ENCODE measurements around the gene KIF16B. TPM values are rescaled to one million over a fixed set of nuclear protein-coding genes. Genes with fewer than 3 reads are reported as not detected.

Gene KIF16B
- total and polyA plus RNA-seq, 2 of the 8 experiments (the other 6 are each of a cell fraction or from before 2014, with no cell fraction given) = 3.0 to 9.2 TPM

GRCh38 chr20:16287776-16288175 lies 285.5 kb downstream of the KIF16B start:
- Histone ChIP-seq H3K27me3 (replicated peaks in 1 of 4; ENCODE audit: control insufficient read depth in 3 of 4, extremely low read depth in 1 of 4, insufficient read depth in 3 of 4, low read length in 3 of 4) (no peaks in the 10 kb centered on the region), H3K9me3 (ENCODE audit: insufficient read depth in 2 of 2, low read depth in 1 of 2, low read length in 1 of 2) (no peaks in the 10 kb centered on the region), H2BK20ac (ENCODE audit: low read length) (no peak overlapping the region), H3K18ac (ENCODE audit: extremely low read depth, low read length) (no peak overlapping the region), H4K5ac (ENCODE audit: insufficient read length, low read depth, low read length) (no peak overlapping the region), H4K91ac (replicated peaks; ENCODE audit: insufficient read length, low read length) (no peak overlapping the region), H3K27ac (ENCODE audit: low read depth, low read length) (no peak overlapping the region), H3K4me1 (replicated peaks in 1 of 4; ENCODE audit: control insufficient read depth in 3 of 4, insufficient read depth in 4 of 4, low read length in 3 of 4) (peaks cover 0 to 5% (median 1%) of the 10 kb centered on the region in 4 experiments; a peak in 3 of 7 replicates), H2BK120ac (replicated peaks; ENCODE audit: low read depth, low read length) (no peak overlapping the region), H3K9ac (replicated peaks in 1 of 4; ENCODE audit: extremely low read depth in 1 of 4, low read depth in 3 of 4, low read length in 3 of 4) (no peak overlapping the region), H3K14ac (ENCODE audit: insufficient read length) (no peak overlapping the region), H4K8ac (ENCODE audit: extremely low read depth, insufficient read depth, low read length) (no peak overlapping the region), H3K79me2 (ENCODE audit: control insufficient read depth in 1 of 2, insufficient read depth in 2 of 2, low read length in 2 of 2) (no peaks in the 10 kb centered on the region), H3K23me2 (ENCODE audit: low read depth, low read length) (no peaks in the 10 kb centered on the region), H3K56ac (replicated peaks; ENCODE audit: insufficient read length, low read depth, low read length) (no peak overlapping the region), H3K36me3 (ENCODE audit: control insufficient read depth in 2 of 4, insufficient read depth in 4 of 4, low read length in 3 of 4) (no peaks in the 10 kb centered on the region), H2BK15ac (ENCODE audit: low read length) (no peak overlapping the region), H3K4ac (replicated peaks; ENCODE audit: insufficient read length, low read depth, low read length) (no peak overlapping the region), H4K20me1 (replicated peaks in 1 of 2; ENCODE audit: control insufficient read depth in 1 of 2, insufficient read depth in 2 of 2, low read length in 2 of 2) (no peaks in the 10 kb centered on the region), H2AFZ (ENCODE audit: low read length) (no peak overlapping the region), H3K23ac (ENCODE audit: insufficient read length) (no peak overlapping the region), H2AK5ac (ENCODE audit: low read depth, low read length) (no peak overlapping the region), H3K4me2 (ENCODE audit: insufficient read depth in 1 of 2, low read depth in 2 of 2, low read length in 2 of 2) (no peak overlapping the region), H3K79me1 (ENCODE audit: low read depth, low read length) (no peaks in the 10 kb centered on the region), H2BK5ac (ENCODE audit: low read depth, low read length) (no peak overlapping the region), H3K4me3 (ENCODE audit: extremely low read depth in 1 of 4, insufficient read depth in 2 of 4, low read depth in 3 of 4, low read length in 4 of 4) (no peak overlapping the region), H2BK12ac (ENCODE audit: low read depth, low read length) (no peak overlapping the region)
- ChIA-PET POLR2A (ENCODE audit: partially characterized antibody) (no interaction called here), CTCF (ENCODE audit: partially characterized antibody) (interaction anchor here (0.6 to 0.8 kb wide), 2 partner anchors 188 to 348 kb away, joined by 3 read pairs; no protein-coding TSS in a partner anchor)
- DNase-seq (ENCODE audit: low read depth in 1 of 2, low spot score in 2 of 2) = no peak
- WGBS, 2 experiments (ENCODE audit: extremely low coverage in 1 of 2, insufficient coverage in 1 of 2, insufficient read length in 1 of 2, insufficient replicate concordance in 2 of 2, low coverage in 1 of 2, low lambda C conversion rate in 2 of 2, missing lambda C conversion rate in 1 of 2) = 90% methylated on average over 2 of the region's 2 CpGs; no CpG with 5 or more reads in 1 of the 2 experiments
- no peak for FAIRE-seq
- TF ChIP-seq RFX5 (IDR thresholded peaks at IDR 0.05; ENCODE audit: borderline replicate concordance, low read depth, low read length) = no peak
- TF ChIP-seq POU5F1 (IDR thresholded peaks at IDR 0.05; ENCODE audit: low read depth, low read length) = no peak
- TF ChIP-seq GABPA (IDR thresholded peaks at IDR 0.05; ENCODE audit: borderline replicate concordance, insufficient read depth, low read length) = no peak
- TF ChIP-seq NANOG (IDR thresholded peaks at IDR 0.05; ENCODE audit: insufficient read depth, low read depth, low read length, poor library complexity, severe bottlenecking) = no peak
- TF ChIP-seq RBBP5 (IDR thresholded peaks at IDR 0.05; ENCODE audit: borderline replicate concordance, low read depth, low read length) = no peak
- TF ChIP-seq CHD1 (IDR thresholded peaks at IDR 0.05; ENCODE audit: low read depth, low read length) = no peak
- TF ChIP-seq NRF1 (IDR thresholded peaks at IDR 0.05; ENCODE audit: low read depth, low read length) = no peak
- no peak for TF ChIP-seq SIX5 (IDR thresholded peaks at IDR 0.05; ENCODE audit: low read depth, low read length)
- TF ChIP-seq SUZ12 (IDR thresholded peaks at IDR 0.05; ENCODE audit: low read length) = no peak
- TF ChIP-seq SIRT6 (IDR thresholded peaks at IDR 0.05; ENCODE audit: low read length) = no peak
- TF ChIP-seq KDM1A (IDR thresholded peaks at IDR 0.05; ENCODE audit: borderline replicate concordance, low read length) = no peak
- TF ChIP-seq CBX8 (IDR thresholded peaks at IDR 0.05; ENCODE audit: borderline replicate concordance, low read depth, low read length) = no peak
- no peak for TF ChIP-seq ZNF274 (IDR thresholded peaks at IDR 0.05; ENCODE audit: borderline replicate concordance, extremely low read depth, low read length)
- TF ChIP-seq CTBP2 (IDR thresholded peaks at IDR 0.05; ENCODE audit: borderline replicate concordance, insufficient read depth, insufficient read length, low read length) = no peak
- TF ChIP-seq EP300 (IDR thresholded peaks at IDR 0.05; ENCODE audit: borderline replicate concordance in 1 of 2, low read depth in 2 of 2, low read length in 2 of 2) = no peak

All from H1 (cell line).